GM18951 (cell line): ENCODE results near the gene ABCC10.
"Not testable (repeated sequence)": the region's sequence is repeated elsewhere in the genome, so short reads cannot be mapped to it uniquely, and the experiment has no call there.

Experiments used
- POLR2A ChIP-seq: IDR thresholded peaks from 4 replicates; pipeline ENCODE4 v1.6.1; 2011; ENCODE audit warnings: mild to moderate bottlenecking; ENCODE audit not compliant: insufficient read length, insufficient read depth; ENCODE audit errors: extremely low read depth
- in situ Hi-C: fragments of 300-500 bp; cut with MboI; formaldehyde crosslinking; loops from one replicate; pipeline ENCODE4 v1.12.0; 2022; ENCODE audit warnings: low sequenced_read_pairs, mixed read lengths, inconsistent platforms; ENCODE audit not compliant: unreplicated experiment

Gene ABCC10

DNA sequence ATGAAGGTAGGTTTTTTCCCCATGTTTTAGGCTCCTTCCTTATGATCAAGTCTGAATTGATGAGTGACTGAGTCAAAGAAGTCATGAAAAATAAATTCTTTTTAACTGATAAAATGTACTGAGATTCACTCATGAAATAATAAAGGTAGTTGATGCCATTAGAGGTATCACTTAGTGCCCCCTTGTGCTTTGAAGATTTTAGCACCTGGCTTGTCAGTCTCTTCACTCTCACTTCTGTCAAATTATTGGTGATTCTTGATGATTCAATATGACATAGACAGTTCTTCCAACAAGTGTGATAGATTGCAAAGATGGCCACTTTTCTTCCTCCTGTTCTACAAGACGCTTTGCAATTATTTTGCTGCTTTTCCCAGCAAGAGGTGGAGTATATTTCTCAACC lies 32.2 kb downstream of the ABCC10 start:
- in situ Hi-C loops = loop anchor here (10.0 kb wide), 1 partner anchor 45 kb away; no protein-coding TSS in a partner anchor

GRCh38 chr6:43460032-43460431 lies 32.7 kb downstream of the ABCC10 start:
- TF ChIP-seq POLR2A = no peak
- in situ Hi-C loops = no loop called here

More for the DNA sequence above, 32.2 kb downstream of the ABCC10 start:
- TF ChIP-seq POLR2A = no peak

DNA sequence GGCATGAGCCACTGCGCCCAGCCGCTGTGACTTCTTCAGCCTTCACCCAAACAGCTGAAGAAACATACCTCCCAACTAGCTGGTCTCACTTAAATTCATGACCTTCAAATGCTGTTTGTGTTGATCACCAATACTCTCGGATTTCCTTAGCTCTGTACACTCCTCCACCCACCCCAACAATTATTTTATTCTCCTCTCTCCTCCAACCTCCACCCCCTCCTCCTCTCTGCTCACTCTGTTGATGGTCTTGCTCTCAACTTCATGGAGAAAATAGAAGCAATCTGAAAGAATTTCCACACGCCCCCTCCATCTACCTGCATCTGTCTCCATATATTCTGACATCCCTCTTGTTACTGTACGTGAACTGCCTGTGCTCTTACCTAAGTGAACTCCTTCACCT lies 34.6 kb downstream of the ABCC10 start:
- no peak for TF ChIP-seq POLR2A
- in situ Hi-C loops = no loop called here

DNA sequence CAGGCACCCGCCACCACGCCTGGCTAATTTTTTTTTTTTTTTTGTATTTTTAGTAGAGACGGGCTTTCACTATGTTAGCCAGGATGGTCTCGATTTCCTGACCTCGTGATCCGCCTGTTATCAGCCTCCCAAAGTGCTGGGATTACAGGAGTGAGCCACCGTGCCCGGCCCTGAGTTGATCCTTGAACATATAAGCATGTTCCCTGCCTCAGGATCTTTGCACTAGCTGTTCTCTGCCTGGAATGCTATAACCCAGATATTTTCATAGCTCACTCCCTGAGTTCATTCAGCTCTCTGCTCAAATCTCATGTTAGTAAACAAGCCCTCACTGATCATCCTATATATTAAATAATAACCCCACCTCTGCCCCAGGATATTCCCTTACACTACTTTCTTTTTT lies 37.0 kb downstream of the ABCC10 start:
- no peak for TF ChIP-seq POLR2A
- in situ Hi-C loops = no loop called here

- TF ChIP-seq POLR2A = no peak
- in situ Hi-C loops = no loop called here
Observed at GRCh38 chr6:43465948-43466347, 38.6 kb downstream of the ABCC10 start.

- in situ Hi-C loops = not testable (repeated sequence)
Observed at GRCh38 chr6:43467265-43467664, 39.9 kb downstream of the ABCC10 start.

DNA sequence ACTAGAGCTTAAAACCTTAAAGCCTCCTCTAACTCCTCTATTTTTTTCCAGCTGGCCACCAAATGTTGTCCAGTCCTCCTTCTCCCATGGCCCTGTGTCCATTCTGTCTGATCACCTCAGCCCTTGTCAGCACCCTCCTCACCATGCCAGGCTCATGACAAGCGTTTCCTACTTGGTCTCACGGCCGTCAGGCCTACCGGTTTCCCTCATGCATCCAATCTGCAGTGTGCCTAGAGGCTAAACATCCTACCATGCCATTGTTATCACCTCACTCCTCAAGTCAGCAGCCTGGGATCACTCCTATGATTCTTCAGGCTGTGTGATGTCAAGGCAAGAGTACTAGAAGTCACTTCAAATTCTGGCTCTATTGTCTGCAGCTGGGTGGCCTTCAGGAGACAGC lies 40.4 kb downstream of the ABCC10 start:
- TF ChIP-seq POLR2A = no peak
- in situ Hi-C loops = no loop called here

DNA sequence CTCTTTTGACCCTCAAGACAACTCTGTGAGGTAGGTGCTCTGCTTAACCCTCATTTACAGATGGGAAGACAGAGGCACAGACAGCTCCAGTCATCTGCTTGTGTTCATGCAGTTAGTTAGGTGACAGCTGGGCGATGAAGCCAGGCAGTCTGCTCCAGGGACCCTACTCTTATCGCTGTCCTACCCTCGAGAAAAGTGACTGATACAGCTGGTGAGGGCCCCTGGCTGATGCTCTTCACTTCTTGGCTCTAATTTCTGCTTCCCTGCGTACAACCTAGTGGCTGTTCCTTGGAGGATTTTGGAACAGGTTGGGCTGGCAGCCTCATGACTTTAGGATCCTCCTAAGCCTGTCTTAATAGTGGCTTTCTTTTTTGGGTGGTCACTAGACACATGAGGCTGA lies 40.9 kb downstream of the ABCC10 start:
- no peak for TF ChIP-seq POLR2A
- in situ Hi-C loops = no loop called here

GRCh38 chr6:43468748-43469681 lies 41.7 kb downstream of the ABCC10 start:
- in situ Hi-C loops = no loop called here

DNA sequence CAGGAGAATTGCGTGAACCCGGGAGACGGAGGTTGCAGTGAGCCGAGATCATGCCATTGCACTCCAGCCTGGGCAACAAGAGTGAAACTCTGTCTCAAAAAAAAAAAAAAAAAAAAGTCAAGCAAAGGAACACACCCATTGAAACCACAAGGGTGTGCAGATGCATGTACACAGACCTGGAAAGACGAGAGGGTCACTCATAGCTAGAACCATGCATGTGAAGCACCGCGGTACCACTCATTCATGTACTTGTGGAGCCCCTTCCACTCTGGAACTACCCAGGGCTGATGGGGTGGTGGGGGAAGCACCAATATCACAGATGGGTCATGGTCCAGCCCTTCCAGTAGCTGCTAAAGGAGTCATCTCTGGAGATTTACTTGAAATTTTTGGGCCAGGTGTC lies 42.6 kb downstream of the ABCC10 start:
- no peak for TF ChIP-seq POLR2A
- in situ Hi-C loops = no loop called here

More at GRCh38 chr6:43468748-43469681, 41.7 kb downstream of the ABCC10 start:
- no peak for TF ChIP-seq POLR2A

- TF ChIP-seq POLR2A = no peak
- in situ Hi-C loops = no loop called here
Observed at GRCh38 chr6:43471399-43471798, 44.1 kb downstream of the ABCC10 start.

GRCh38 chr6:43472515-43472914 lies 45.2 kb downstream of the ABCC10 start:
- no peak for TF ChIP-seq POLR2A
- in situ Hi-C loops = no loop called here

- TF ChIP-seq POLR2A = no peak
- in situ Hi-C loops = no loop called here
Observed at GRCh38 chr6:43475516-43475915, 48.2 kb downstream of the ABCC10 start.

DNA sequence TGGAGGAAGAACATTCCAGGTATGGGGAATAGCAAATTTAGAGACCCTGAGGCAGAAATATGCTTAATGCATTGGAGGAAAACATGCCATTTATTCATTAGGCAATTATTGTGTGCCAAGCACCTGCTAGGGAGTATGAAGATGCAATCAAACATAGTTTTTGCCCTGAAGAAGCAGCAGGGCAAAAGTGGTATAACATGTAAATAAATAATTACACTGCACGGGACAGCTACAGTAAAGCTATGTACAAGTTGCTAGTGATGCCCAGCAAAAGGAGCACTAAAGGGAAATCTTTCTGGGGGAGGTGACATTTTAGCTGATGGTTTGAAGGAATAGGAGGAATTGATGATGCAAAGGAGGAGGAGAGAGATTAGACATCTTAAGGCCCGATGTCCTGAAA lies 49.4 kb downstream of the ABCC10 start:
- in situ Hi-C loops = no loop called here
- no peak for TF ChIP-seq POLR2A
